Activated naive CD8-positive, alpha-beta T cell treated with anti-CD3 and anti-CD28 coated beads, Interleukin-2, amount 10 ng/mL, durations not matched to agents 7 days and 5 days (primary cell): ENCODE results near the gene MYL2. TPM values are rescaled to one million over a fixed set of nuclear protein-coding genes. Genes with fewer than 3 reads are reported as not detected.

Experiments used
- ATAC-seq: fragments of 150-1000 bp; cut with Tn5 transposase; one replicate; pipeline ENCODE4 v1.10.0; 2021; ENCODE audit warnings: low read depth, moderate library complexity
- POLR2A ChIA-PET: fragments of 350-600 bp; sonication (Branson Sonifier 250); formaldehyde crosslinking; loops from one replicate; lab custom pipeline; 2021; ENCODE audit warnings: antibody characterized with exemption; lab: Charles Lee
- DNase-seq: peaks from one replicate; pipeline ENCODE4 v3.0.0; 2021
- H3K27ac Mint-ChIP-seq: one replicate; pipeline ENCODE4 v1.8.0; 2022; ENCODE audit warnings: mild to moderate bottlenecking, mixed read lengths
- H3K27me3 Mint-ChIP-seq: one replicate; pipeline ENCODE4 v1.8.0; 2022; ENCODE audit warnings: mild to moderate bottlenecking, moderate library complexity, mixed read lengths
- H3K36me3 Mint-ChIP-seq: one replicate; pipeline ENCODE4 v1.8.0; 2021; ENCODE audit warnings: mild to moderate bottlenecking, mixed read lengths
- H3K4me1 Mint-ChIP-seq: one replicate; pipeline ENCODE4 v1.8.0; 2021; ENCODE audit warnings: mixed read lengths
- H3K4me3 Mint-ChIP-seq: one replicate; pipeline ENCODE4 v1.8.0; 2022; ENCODE audit warnings: mild to moderate bottlenecking, moderate library complexity, mixed read lengths
- H3K9me3 Mint-ChIP-seq: one replicate; pipeline ENCODE4 v1.8.0; 2021; ENCODE audit warnings: mixed read lengths
- total RNA-seq, 2 experiments: library from RNA; stranded (reverse); gene quantifications; one replicate each; pipeline ENCODE4 v1.2.3, GENCODE V29; 2021

Gene MYL2
- total RNA-seq, 2 experiments from 2014 or later: not detected

- Mint-ChIP-seq H3K27me3 (peaks cover 17% of the 10 kb centered on the region), H3K27ac (no peak overlapping the region), H3K36me3 (no peaks in the 10 kb centered on the region), H3K4me3 (no peak overlapping the region), H3K9me3 (no peaks in the 10 kb centered on the region), H3K4me1 (peaks cover 6% of the 10 kb centered on the region)
- DNase-seq (no peak), ATAC-seq (no peak)
- POLR2A ChIA-PET: no interaction called here
Observed at GRCh38 chr12:110936367-110937103, 16.2 kb upstream of the MYL2 start.

GRCh38 chr12:110935588-110935987, 15.2 kb upstream of the MYL2 start:
- ATAC-seq: no peak
- H3K27ac Mint-ChIP-seq: no peak overlapping the region
- POLR2A ChIA-PET: no interaction called here
- H3K4me1 Mint-ChIP-seq: peaks cover 6% of the 10 kb centered on the region
- peaks cover 17% of the 10 kb centered on the region for H3K27me3 Mint-ChIP-seq
- no peak overlapping the region for H3K4me3 Mint-ChIP-seq
- no peaks in the 10 kb centered on the region for H3K36me3 Mint-ChIP-seq
- no peaks in the 10 kb centered on the region for H3K9me3 Mint-ChIP-seq
- DNase-seq: no peak

GRCh38 chr12:110934093-110934852, 13.9 kb upstream of the MYL2 start:
- ATAC-seq: no peak
- POLR2A ChIA-PET: no interaction called here
- no peaks in the 10 kb centered on the region for H3K9me3 Mint-ChIP-seq

GRCh38 chr12:110933326-110933974, 13.1 kb upstream of the MYL2 start:
- H3K27ac Mint-ChIP-seq: no peak overlapping the region
- H3K9me3 Mint-ChIP-seq: no peaks in the 10 kb centered on the region
- H3K36me3 Mint-ChIP-seq: no peaks in the 10 kb centered on the region
- peaks cover 15% of the 10 kb centered on the region for H3K27me3 Mint-ChIP-seq
- no peak overlapping the region for H3K4me3 Mint-ChIP-seq
- POLR2A ChIA-PET: no interaction called here
- DNase-seq (no peak), ATAC-seq (no peak)
- H3K4me1 Mint-ChIP-seq: peaks cover 6% of the 10 kb centered on the region

More at GRCh38 chr12:110934093-110934852, 13.9 kb upstream of the MYL2 start:
- no peaks in the 10 kb centered on the region for H3K36me3 Mint-ChIP-seq
- peaks cover 6% of the 10 kb centered on the region for H3K4me1 Mint-ChIP-seq
- no peak for DNase-seq
- H3K27ac Mint-ChIP-seq: no peak overlapping the region
- peaks cover 17% of the 10 kb centered on the region for H3K27me3 Mint-ChIP-seq
- no peak overlapping the region for H3K4me3 Mint-ChIP-seq

- Mint-ChIP-seq H3K9me3 (no peaks in the 10 kb centered on the region), H3K4me1 (peaks cover under 1% of the 10 kb centered on the region), H3K4me3 (no peak overlapping the region), H3K36me3 (no peaks in the 10 kb centered on the region), H3K27me3 (peaks cover 10% of the 10 kb centered on the region), H3K27ac (no peak overlapping the region)
- DNase-seq (no peak), ATAC-seq (no peak)
- POLR2A ChIA-PET: no interaction called here
Observed at GRCh38 chr12:110932046-110932445, 11.7 kb upstream of the MYL2 start.

- Mint-ChIP-seq H3K36me3 (no peaks in the 10 kb centered on the region), H3K9me3 (no peaks in the 10 kb centered on the region), H3K27ac (no peak overlapping the region), H3K27me3 (peaks cover 8% of the 10 kb centered on the region), H3K4me1 (no peaks in the 10 kb centered on the region), H3K4me3 (no peak overlapping the region)
- DNase-seq: no peak
- POLR2A ChIA-PET: no interaction called here
- no peak for ATAC-seq
Observed at GRCh38 chr12:110931315-110931728, 10.9 kb upstream of the MYL2 start.

GRCh38 chr12:110930348-110931314, 10.3 kb upstream of the MYL2 start:
- no peak overlapping the region for H3K27ac Mint-ChIP-seq
- POLR2A ChIA-PET: no interaction called here
- H3K4me3 Mint-ChIP-seq: no peak overlapping the region
- no peaks in the 10 kb centered on the region for H3K4me1 Mint-ChIP-seq
- DNase-seq (no peak), ATAC-seq (no peak)
- peaks cover 8% of the 10 kb centered on the region for H3K27me3 Mint-ChIP-seq
- no peaks in the 10 kb centered on the region for H3K9me3 Mint-ChIP-seq
- H3K36me3 Mint-ChIP-seq: no peaks in the 10 kb centered on the region

GRCh38 chr12:110929818-110930217, 9.4 kb upstream of the MYL2 start:
- POLR2A ChIA-PET: no interaction called here
- H3K36me3 Mint-ChIP-seq: no peaks in the 10 kb centered on the region
- no peak for ATAC-seq

GRCh38 chr12:110928700-110929099, 8.3 kb upstream of the MYL2 start:
- no peak overlapping the region for H3K4me3 Mint-ChIP-seq
- DNase-seq (no peak), ATAC-seq (no peak)
- H3K27ac Mint-ChIP-seq: no peak overlapping the region
- POLR2A ChIA-PET: no interaction called here
- no peaks in the 10 kb centered on the region for H3K4me1 Mint-ChIP-seq
- no peaks in the 10 kb centered on the region for H3K9me3 Mint-ChIP-seq
- H3K27me3 Mint-ChIP-seq: peaks cover 9% of the 10 kb centered on the region
- H3K36me3 Mint-ChIP-seq: no peaks in the 10 kb centered on the region

More at GRCh38 chr12:110929818-110930217, 9.4 kb upstream of the MYL2 start:
- Mint-ChIP-seq H3K9me3 (no peaks in the 10 kb centered on the region), H3K4me3 (no peak overlapping the region), H3K4me1 (no peaks in the 10 kb centered on the region), H3K27ac (no peak overlapping the region), H3K27me3 (peaks cover 9% of the 10 kb centered on the region)
- no peak for DNase-seq

- POLR2A ChIA-PET: no interaction called here
- ATAC-seq (no peak), DNase-seq (no peak)
- Mint-ChIP-seq H3K27me3 (peaks cover 9% of the 10 kb centered on the region), H3K4me3 (no peak overlapping the region), H3K27ac (no peak overlapping the region), H3K9me3 (no peaks in the 10 kb centered on the region), H3K36me3 (no peaks in the 10 kb centered on the region), H3K4me1 (no peaks in the 10 kb centered on the region)
Observed at GRCh38 chr12:110927546-110927945, 7.2 kb upstream of the MYL2 start.

- Mint-ChIP-seq H3K27me3 (peaks cover 18% of the 10 kb centered on the region), H3K9me3 (no peaks in the 10 kb centered on the region), H3K27ac (no peak overlapping the region), H3K36me3 (no peaks in the 10 kb centered on the region), H3K4me1 (no peaks in the 10 kb centered on the region), H3K4me3 (no peak overlapping the region)
- DNase-seq (no peak), ATAC-seq (no peak)
- POLR2A ChIA-PET: no interaction called here
Observed at GRCh38 chr12:110923692-110924334, 3.4 kb upstream of the MYL2 start.

- H3K9me3 Mint-ChIP-seq: no peaks in the 10 kb centered on the region
- no peak overlapping the region for H3K4me3 Mint-ChIP-seq
- no peak for DNase-seq
- POLR2A ChIA-PET: no interaction called here
- ATAC-seq: no peak
- no peaks in the 10 kb centered on the region for H3K36me3 Mint-ChIP-seq
- H3K27me3 Mint-ChIP-seq: peaks cover 18% of the 10 kb centered on the region
- no peaks in the 10 kb centered on the region for H3K4me1 Mint-ChIP-seq
- no peak overlapping the region for H3K27ac Mint-ChIP-seq
Observed at GRCh38 chr12:110923192-110923591, 2.8 kb upstream of the MYL2 start.
